GM18858 (cell line): ENCODE results near the gene ROBO1.

Experiments used
- ATAC-seq: cut with Tn5 transposase; IDR thresholded peaks from one replicate; pipeline ENCODE4 v1.9.1; 2021; ENCODE audit not compliant: unreplicated experiment

ROBO1 gene

GRCh38 chr3:78940128-78940527 lies 827.7 kb downstream of the ROBO1 start:
- no peak for ATAC-seq

- ATAC-seq = no peak
These were observed 830.3 kb downstream of the ROBO1 start for GRCh38 chr3:78937475-78937874.

GRCh38 chr3:78927759-78928158 lies 840.0 kb downstream of the ROBO1 start:
- ATAC-seq = no peak

- no peak for ATAC-seq
These were observed 841.3 kb downstream of the ROBO1 start for GRCh38 chr3:78926523-78926922.

GRCh38 chr3:78924711-78925110 lies 843.1 kb downstream of the ROBO1 start:
- no peak for ATAC-seq

GRCh38 chr3:78919021-78919755 lies 848.6 kb downstream of the ROBO1 start:
- ATAC-seq = peak; percentile 82

- ATAC-seq = peak; percentile 43
These were observed 849.3 kb downstream of the ROBO1 start for GRCh38 chr3:78918361-78919020.

GRCh38 chr3:78917536-78917935 lies 850.3 kb downstream of the ROBO1 start:
- ATAC-seq = no peak

GRCh38 chr3:78913711-78914110 lies 854.1 kb downstream of the ROBO1 start:
- no peak for ATAC-seq

- ATAC-seq = no peak
These were observed 855.1 kb downstream of the ROBO1 start for GRCh38 chr3:78912687-78913086.

- ATAC-seq = no peak
These were observed 855.5 kb downstream of the ROBO1 start for GRCh38 chr3:78912259-78912658.

GRCh38 chr3:78911394-78911793 lies 856.4 kb downstream of the ROBO1 start:
- ATAC-seq = no peak

GRCh38 chr3:78908236-78908635 lies 859.6 kb downstream of the ROBO1 start:
- ATAC-seq = no peak

- ATAC-seq = no peak
These were observed 860.4 kb downstream of the ROBO1 start for GRCh38 chr3:78907367-78907766.

- no peak for ATAC-seq
These were observed 860.9 kb downstream of the ROBO1 start for GRCh38 chr3:78906930-78907329.

- ATAC-seq = no peak
These were observed 861.6 kb downstream of the ROBO1 start for GRCh38 chr3:78906245-78906644.

GRCh38 chr3:78905700-78906099 lies 862.1 kb downstream of the ROBO1 start:
- no peak for ATAC-seq

- no peak for ATAC-seq
These were observed 866.3 kb downstream of the ROBO1 start for GRCh38 chr3:78901544-78901943.

GRCh38 chr3:78900880-78901279 lies 866.9 kb downstream of the ROBO1 start:
- ATAC-seq = no peak

- ATAC-seq = no peak
These were observed 867.4 kb downstream of the ROBO1 start for GRCh38 chr3:78900426-78900825.

GRCh38 chr3:78895528-78895927 lies 872.3 kb downstream of the ROBO1 start:
- no peak for ATAC-seq

- ATAC-seq = no peak
These were observed 873.0 kb downstream of the ROBO1 start for GRCh38 chr3:78894787-78895186.

- ATAC-seq = no peak
These were observed 874.6 kb downstream of the ROBO1 start for GRCh38 chr3:78893161-78893560.
